CD4-positive, alpha-beta T cell treated with Interleukin-17A for 4 hours (primary cell): Measurements from ENCODE around the gene UNC5C.

Source experiments
- DNase-seq: peaks from one replicate; pipeline ENCODE4 v3.0.0-alpha.2; 2020; ENCODE audit warnings: mixed read lengths

The UNC5C gene

DNA sequence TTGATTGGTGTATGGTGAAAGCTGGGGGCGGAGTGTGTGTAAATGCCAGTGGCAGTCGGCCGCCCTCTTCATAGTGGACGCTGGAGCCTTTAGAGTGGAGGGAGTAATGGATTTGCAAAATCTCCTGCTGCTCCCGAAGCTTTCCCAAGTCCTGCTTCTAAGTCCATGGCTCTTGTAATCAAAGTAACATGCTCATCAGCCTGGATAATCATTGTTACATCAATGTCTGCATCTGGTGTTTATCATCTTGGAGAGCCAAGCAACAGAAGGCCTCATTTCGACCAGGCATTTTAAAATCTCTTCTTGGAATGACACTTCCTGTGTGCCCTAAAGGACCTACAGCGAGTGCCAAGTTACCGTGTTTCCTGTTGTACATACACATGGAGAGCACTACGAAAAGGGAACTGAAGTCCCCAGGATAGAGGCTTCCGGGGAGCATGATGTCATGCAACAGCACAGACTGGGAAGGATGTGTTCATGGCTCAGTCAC, 32.2 kb downstream of the UNC5C start:
- no peak for DNase-seq

DNA sequence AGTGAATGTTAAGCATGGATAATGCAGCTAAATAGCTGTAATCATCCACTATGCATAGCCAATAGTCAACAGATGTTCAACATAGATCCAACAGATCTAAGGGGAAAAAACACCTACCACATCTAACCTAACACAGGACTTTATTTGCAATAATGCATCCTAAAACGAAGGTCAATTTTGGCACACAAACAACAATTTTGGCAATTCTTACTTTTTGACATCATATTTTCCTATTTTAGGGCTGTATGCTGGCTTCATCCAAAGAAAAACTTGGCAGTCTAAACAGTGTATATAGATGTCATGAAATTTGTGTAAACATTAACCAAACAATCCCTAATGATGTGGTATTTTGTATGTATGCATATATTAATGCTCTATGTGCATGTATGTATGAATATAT, 33.2 kb downstream of the UNC5C start:
- DNase-seq, result no peak

DNA sequence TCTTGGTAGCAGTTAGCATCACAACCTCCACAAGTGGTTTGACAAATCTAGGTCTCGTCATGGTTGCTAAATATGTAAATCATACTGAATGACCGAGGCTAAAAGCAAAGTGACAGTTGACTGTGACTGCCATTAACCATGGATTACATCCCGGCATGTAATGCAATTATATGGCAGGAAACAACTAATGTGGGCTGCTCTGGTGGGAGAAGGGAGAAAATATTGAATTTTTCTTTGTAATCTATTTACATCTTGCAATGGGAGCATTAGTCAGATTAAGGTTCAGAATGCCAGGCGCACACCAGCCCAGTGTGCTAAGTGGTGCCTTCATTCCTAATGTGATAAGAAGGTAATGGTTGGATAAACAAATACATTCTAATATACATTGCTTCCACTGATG, 35.8 kb downstream of the UNC5C start:
- no peak for DNase-seq

DNA sequence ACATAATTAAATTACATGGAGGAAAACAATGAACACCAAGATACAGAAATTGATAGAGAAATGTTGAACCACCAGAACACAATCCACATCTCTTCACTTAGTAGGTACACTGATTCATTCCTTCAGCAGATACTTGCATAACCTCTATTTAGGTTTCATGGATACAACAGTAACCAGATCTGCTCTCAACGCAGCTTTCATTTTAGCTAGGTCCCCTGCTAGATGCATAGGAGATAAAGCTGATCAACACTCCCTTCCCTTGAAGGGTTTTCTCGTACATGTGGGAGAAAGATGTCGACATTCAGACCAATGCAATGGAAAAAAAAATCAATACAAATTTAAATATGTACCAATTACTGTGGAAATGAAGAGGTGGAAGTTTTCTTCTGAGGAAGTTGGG, 37.3 kb downstream of the UNC5C start:
- DNase-seq, result no peak

DNA sequence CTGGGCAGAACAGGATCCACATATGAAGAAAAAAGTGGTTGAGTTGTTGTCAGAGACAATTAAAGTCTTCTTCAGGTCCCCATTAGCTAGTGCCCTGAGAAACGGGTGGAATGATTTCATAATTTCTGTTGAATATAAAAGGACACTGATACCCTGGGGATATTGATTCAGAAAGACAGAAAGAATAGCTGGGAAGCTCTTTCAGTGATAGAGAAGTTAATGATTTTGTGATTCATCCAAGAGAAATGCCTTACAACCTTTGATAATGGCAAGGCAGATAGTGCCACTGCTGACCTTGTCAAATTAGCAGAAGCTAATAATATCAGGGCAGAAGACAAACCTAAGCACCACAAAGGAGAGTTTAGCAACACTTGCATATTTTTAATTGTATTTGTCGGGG, 37.9 kb downstream of the UNC5C start:
- no peak for DNase-seq

DNA sequence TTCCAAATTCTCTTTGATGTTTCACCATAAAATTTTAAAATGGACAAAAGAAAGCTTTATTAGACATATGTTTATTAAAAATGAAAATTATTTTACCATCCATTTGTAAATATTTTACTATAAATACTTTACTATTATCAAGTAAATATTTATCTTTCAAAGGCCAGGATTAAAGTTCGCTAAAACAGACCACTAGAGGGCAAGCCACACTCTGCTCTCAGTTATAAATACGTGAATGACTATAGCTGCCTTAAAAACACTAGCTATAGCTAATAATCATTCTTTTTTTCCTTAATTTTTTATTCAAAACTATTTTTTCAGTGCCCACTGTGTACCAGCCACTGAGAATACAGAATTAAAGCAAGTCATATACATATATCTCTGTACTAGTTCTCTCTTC, 38.6 kb downstream of the UNC5C start:
- DNase-seq, result no peak

DNA sequence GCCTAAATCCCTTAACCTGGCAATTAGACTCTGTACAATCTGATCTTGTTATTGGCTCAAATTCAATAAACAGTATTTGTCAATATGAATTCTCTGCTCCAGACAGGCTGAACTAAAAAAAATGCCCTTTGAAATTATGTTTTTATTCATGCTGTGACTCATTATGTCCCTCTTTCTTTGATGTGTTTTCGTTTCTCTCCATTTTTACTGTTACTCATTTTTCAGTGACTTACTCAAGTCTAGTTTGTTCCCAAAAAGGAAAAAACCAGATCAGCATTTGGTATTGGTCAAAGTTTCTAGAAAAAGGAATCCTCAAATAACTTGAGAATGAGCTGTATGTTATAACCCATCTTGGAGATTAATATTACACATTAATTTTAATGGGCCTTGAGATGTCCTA, 40.4 kb downstream of the UNC5C start:
- no peak for DNase-seq

DNA sequence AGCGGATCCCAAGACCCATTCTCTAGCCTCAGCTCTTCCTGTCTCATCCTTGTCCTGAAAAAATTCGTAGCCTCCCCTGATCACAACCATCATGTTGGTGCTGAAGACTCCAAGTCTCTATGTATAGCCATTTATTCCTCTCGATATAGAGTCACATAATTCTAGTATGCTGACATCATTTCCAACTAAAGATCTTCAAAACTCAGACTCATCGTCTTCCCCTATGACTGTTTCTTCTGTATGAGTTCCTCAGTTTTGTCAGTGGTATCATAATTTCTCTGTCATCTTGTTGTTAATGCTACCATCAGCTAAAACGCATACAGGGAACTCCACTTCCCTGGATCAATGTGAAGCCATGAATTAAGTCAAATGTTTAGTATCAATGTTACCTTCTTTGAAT, 41.2 kb downstream of the UNC5C start:
- DNase-seq, result no peak

DNA sequence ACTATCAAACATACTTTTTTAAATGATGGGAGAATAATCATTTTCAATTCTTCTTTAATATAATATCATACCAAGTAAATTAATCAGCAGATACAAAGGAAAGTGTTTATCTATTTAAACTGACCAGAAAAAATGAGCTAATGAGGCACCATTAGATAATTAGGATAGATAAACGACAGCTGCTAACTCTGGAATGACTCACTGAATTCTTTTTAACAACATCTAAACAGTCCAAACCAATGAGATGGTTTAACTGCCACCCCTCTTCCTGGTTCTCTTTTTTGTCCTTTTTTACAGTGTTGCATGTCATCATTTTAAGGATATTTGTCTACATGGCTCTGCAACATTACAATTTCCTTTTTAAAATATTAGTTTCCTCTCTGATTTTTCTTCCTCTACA, 41.6 kb downstream of the UNC5C start:
- no peak for DNase-seq

DNA sequence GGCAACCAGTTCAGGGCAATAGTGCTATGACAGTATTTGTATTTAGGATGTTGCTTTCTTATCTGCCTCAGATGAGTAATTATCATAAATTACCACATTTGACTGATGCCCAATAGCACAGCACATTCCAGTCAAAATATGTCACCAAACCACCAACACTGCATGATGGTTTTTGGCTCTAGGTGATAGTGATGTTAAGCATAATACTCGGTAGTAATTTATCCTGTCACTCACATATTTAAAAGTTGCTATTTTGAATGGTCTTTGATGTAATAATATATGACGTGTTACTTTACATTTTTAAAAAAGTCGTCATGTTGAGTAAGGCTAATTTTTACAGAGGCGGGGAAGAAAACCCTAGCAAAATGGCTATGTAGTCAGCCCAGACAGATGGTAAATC, 42.5 kb downstream of the UNC5C start:
- DNase-seq, result no peak

DNA sequence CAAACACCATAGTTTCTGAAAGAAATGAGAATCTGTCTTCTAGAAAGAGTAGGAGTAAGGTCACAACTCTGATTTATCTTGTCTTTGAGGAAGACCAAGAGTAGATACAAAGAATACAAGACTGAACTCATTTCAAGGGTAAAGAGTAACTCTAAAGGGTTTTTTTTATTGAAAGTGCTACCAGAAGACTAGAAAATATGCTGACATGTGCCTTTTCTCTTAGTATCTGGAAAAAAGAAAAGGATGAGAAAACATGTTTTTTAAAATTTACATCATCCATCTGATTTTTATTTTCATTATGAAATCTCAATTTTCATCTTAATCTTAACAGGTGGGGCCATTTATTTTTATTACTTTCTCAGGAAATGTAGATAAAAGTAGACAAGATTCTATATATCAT, 43.0 kb downstream of the UNC5C start:
- DNase-seq, result no peak

DNA sequence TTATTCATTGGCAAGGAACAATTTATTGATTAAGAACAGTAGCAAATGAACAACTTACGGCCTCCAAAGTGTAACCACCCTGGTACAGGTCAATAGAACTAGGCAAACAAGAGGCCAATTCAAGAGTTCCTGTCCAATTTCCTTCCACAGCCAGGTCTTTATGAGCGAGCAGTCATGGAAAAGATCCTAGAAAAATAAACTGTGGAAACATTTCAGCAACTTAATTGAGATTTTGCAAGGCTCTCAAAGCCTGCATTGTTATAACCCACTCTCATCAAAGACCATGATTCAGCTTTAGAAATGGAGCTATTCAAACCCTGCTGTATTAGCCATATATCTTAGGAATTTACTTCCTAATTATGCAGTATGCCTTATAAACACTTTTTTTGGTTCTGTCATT, 43.6 kb downstream of the UNC5C start:
- DNase-seq, result no peak

DNA sequence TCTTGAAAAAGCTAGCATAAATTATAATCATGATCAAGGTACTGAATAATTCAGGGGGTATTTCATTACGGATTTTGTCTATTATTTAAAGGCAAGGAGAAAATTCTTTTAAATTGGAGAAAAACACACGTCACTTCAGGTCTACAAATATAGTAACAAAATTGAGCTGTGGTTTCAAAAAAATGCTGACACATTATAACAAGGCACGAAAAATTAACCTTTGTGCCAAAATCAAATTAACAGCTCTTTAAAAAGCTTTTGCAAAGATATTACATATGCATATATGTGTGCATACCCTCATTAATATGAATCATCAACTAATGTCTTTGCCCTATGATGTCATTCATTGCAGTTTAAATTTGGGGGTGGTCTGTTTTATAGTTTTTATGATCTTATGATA, 44.3 kb downstream of the UNC5C start:
- DNase-seq, result no peak

DNA sequence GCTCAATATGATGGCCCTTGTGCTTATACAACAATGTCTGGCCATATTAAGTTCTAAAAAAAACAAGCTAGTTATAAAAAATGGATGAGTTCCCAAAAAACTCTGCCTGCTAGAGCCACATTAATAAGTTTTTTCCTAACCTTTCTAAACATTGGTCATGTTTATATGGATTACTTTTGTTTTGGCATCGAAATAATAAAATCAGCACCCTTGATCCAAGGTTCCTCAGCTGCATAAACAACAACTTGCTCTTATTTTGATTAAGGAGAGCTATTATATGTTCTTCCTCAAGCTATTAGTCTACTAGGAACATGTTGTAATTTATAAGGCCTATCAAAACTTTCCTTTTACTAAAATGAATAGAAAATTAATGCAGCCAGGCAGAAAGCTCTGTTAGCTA, 48.4 kb downstream of the UNC5C start:
- no peak for DNase-seq

DNA sequence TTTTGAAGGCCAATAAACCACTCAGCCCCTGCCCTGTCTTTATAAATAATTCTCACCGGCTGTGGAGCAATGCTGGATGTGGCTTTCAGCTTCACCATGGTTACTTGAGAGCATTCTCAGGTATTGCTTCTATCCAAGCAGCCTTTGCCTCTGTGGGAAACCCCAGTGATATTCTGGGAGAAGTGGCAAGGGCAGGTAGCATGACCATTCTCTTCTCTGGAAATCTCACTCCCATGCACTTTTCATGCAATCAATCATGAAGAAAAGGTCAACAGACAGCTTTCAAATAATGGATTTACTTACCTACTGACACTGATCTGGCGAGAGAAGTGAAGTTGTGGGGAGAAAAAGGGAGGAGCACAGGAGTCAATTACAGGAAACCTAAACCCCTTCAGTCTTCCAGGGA, 49.5 kb downstream of the UNC5C start:
- no peak for DNase-seq

DNA sequence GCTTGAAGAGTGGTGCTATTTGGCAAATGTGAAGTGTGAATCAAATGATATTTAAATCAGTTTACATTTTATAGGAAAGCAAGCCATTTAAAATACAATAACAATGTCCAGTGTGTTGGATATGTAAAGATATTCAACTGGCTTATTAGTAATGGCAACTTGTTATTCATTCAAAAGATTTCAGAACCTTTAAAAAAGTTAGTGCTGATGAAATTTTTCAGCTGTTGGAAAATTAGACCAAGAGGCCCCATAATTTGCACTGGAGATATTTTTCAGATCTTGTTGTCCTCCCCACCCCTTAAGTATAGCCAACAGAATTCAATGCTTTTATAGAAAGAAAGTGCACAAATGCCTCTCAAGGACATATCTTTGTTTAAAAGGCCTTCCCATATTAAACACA, 54.6 kb downstream of the UNC5C start:
- DNase-seq, result no peak

DNA sequence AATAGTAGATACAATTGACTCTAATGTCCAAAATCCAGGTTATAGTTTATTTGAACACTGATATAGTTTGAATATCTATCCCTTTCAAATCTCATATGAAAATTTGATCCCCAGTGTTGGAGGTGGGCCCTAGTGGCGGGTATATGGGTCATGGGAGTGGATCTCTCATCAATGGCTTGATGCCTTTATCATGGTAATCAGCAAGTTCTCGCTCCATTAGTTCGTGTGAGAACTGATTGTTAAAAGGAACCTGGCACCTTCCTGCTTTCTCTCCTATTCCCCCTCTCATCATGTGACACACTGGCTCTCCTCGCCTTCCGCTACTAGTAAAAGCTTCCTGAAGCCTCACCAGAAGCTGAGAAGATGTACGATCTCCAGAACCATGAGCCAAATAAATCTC, 70.1 kb downstream of the UNC5C start:
- DNase-seq, result no peak

DNA sequence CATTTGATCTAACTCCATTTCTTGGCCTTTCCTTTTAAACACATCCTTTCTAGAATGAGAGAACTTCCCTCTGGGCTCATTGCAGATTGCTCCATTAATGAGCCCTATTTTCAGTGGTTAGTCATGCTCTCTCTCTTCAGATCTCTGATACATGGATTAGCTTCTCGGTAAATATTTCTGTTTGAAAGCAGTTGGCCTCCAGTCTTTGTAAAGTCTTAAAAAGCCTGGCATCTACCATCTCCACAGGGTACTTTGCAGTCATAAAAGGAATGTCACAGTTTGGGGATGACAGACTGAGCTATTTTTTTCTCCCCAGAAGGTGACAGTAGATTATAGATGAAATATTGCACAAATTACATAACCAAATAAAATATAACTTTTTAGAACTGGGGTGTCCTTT, 72.7 kb downstream of the UNC5C start:
- DNase-seq, result no peak

DNA sequence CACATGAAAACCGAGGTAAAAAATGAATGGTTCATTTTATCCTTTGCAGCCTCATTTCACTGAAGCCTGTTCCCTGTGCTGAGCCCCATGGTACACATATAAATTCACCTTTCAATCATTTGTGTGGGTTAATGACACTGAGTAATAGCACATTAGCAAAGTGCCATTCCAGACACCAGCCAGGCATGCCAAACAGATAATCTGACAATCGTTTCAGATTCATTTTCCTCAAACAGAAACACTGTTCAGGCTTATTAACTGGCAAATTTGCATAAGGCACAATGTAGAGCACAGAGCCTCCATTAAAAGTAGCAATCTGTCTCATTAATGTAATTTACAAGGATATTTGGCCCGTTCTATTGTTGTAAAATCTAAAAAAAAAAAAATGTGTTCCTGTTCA, 76.2 kb downstream of the UNC5C start:
- DNase-seq, result no peak

DNA sequence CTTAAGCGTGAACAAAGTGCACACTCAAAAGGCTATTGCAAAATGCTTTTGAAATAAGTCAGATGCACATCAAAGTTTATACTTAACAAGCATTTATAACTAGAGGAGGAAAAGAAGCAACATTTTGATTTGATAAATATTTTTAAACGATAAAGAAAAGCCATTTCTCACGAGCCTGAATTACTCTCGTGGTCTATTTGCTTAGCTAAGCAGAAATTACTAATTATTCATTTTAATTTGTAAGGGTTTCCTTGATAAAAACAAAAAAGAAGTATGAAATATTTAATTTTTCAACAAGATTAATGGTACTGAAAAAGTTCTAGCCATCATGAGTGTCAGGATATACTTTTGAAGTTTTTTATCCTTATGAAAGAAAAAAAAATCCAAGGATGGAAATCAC, 78.2 kb downstream of the UNC5C start:
- no peak for DNase-seq

DNA sequence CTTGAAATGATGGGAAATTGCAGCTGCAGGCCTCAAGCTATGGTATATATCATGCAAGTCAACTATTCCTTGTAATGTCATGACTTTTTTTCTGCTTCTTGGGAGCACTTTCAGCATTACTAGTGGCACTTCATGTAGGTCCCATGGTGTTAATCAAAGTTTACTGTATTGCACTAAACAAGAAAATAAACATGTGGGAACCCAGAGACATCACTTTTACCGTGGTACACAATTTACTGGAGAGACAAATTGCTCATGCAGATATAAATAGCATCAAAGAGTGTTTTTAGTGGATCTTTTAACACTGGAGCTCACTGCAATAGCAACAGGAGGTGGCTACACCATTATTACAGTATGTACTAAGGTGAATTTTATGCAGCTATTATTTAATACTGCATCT, 79.2 kb downstream of the UNC5C start:
- DNase-seq, result no peak

DNA sequence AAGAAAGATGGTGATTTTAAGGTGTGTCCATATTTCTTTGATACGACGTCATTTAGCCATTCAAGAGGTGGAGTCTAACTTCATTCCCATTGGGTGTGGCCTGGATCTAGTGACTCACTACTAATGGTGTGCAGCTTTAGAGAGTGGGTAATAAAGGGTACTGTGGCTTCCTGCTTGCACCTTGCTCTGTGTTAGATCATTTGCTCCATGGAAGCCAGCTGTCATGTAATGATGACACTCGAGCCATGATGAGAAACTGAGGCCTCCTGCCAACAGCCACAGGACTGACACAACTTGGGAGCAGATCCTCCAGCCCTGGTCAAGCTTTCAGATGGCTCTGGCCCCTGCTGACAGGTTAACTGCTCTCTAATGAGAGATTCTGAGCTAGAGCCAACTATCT, 82.0 kb downstream of the UNC5C start:
- DNase-seq, result no peak

DNA sequence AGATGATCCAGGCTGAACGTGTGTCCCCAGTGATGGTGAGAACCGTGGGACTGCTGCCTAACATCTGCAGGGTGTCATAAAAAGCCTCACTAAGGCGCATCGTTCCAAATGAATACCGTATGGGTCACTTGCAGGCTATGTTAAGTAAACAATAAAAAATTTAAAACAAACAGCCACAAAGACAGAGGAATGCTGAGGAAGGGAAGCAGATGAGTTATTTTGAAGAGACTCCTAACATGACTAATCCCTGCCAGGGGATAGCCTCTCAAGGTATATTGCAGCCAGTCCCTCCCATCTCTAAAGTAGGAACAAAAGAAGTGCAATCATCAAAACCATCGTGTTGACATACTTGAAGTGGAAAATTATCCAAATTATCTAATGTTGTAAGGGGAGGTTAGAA, 83.8 kb downstream of the UNC5C start:
- no peak for DNase-seq

DNA sequence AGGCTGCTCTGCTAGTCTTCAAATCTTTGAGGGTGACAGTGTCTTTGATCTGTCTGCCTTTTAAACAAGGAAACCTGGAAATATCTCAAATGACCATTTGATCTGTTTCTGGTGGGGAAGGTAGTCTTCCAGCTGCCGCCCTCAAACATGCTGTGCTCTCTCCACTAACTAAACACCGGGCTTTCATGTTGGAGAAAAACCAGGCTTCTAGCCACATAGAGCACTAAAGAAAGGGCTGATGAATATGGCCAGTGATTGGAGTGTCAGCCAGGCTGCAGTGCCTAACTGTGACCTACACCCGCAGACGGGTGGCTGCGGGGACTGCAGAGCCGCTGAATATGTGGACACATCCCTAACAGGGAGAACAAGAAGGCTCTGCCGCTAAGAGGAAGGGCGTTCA, 85.9 kb downstream of the UNC5C start:
- DNase-seq, result no peak

DNA sequence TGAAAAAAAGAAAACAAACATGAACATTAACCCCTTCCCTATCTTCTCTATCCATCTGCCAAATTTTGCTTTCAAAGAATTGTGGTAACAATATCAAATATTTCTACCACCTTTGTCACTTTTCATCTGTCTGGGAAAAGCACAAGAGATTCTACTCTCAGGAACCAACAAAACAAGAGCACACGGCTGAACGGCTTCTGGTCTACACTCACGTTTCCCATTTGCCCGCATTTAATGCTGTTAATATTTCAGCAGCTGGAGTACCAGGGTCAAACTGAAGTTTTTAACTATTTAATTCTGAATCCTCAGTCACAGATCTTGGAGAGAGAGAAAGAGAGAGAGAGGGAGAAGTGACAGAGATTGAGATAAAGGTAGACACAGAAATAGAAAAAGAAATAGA, 91.4 kb downstream of the UNC5C start:
- no peak for DNase-seq

DNA sequence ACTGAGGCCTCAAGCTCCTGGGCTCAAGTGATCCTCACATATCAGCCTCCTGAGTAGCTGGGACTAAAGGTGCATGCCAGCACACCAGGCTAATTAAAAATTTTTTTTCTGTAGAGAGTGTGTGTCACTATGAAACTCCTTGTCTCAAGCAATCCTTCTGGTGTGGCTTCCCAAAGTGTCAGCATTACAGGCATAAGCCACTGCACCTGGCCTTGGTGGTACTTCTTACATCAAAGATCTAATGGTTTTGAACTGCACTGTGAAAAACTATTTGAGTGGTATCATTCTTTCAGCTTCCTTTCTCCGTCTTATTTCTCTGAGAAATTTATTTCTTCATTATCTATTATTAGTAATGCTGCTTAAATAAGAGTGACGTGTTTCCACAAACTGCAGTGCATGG, 98.5 kb downstream of the UNC5C start:
- DNase-seq, result no peak
